Activated CD8-positive, alpha-beta memory T cell treated with anti-CD3 and anti-CD28 coated beads for 1 hour (primary cell): Measurements from ENCODE around the gene SSX2B.
"Not testable (repeated sequence)": the region's sequence is repeated elsewhere in the genome, so short reads cannot be mapped to it uniquely, and the experiment has no call there.

Experiments
- DNase-seq, 2 donors: peaks; one replicate each; pipeline ENCODE4 v3.0.0-alpha.2; 2020; ENCODE audit warnings: low read depth in 1 of 2; ENCODE audit errors: extremely low read depth in 1 of 2

Gene SSX2B, protein sequence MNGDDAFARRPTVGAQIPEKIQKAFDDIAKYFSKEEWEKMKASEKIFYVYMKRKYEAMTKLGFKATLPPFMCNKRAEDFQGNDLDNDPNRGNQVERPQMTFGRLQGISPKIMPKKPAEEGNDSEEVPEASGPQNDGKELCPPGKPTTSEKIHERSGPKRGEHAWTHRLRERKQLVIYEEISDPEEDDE

DNA sequence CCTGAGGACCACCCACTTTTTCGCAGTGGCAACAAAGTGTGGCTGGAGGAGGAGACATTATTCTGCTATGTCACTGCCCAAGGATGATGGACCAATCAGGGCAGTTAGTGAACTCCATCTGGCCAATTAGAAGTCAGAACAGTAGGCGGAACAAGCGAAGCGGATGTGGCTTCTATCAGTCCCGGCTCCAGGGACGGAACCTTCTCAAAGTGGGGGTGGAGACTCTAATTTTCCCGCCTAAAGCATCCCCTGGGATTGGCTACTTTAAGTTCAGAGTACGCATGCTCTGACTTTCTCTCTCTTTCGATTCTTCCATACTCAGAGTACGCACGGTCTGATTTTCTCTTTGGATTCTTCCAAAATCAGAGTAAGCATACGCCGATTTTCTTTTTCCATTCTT is at the start of gene SSX2B:
SSX2B (plus strand) TSS at position 301 of the 400 bp plus-strand sequence. CDS start 1,429 bp downstream, outside the sequence.
- DNase-seq: not testable (repeated sequence)

DNA sequence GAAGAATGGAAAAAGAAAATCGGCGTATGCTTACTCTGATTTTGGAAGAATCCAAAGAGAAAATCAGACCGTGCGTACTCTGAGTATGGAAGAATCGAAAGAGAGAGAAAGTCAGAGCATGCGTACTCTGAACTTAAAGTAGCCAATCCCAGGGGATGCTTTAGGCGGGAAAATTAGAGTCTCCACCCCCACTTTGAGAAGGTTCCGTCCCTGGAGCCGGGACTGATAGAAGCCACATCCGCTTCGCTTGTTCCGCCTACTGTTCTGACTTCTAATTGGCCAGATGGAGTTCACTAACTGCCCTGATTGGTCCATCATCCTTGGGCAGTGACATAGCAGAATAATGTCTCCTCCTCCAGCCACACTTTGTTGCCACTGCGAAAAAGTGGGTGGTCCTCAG is 44.0 kb upstream of the SSX2B start, which contains the start of gene SSX2:
SSX2 (minus strand) TSS at position 101 of the 400 bp plus-strand sequence. CDS start 1,429 bp downstream, outside the sequence.
- DNase-seq: not testable (repeated sequence)

DNA sequence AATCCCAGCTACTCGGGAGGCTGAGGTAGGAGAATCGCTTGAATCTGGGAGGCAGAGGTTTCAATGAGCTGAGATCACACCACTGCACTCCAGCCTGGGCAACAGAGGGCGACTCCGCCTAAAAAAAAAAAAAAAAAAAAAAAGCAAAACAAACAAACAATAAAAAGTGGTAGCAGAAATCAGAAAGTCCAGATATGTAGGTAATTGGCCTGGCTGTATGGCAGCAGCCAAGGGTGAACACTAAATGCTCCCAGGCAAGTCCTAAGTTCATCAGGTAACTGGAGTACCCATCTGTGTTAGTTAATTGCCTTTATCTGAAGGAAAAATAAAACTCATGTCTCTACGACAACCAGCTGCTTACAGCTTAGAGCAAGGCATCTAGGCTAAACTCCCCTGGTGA is 14.9 kb downstream of the SSX2B start:
- DNase-seq: not testable (repeated sequence)

DNA sequence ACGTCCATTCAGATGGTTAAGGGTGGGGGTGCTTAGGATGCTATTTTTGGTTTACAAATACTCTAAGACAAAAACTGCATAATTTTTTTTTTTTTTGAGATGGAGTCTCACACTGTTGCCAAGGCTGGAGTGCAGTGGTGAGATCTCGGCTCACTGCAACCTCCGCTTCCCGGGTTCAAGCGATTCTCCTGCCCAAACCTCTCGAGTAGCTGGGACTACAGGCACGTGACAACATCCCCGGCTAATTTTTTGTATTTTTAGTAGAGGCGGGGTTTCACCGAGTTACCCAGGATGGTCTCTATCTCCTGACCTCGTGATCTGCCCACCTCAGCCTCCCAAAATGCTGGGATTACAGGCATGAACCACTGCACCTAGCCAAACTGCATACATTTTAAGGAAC is 22.5 kb downstream of the SSX2B start:
- DNase-seq: not testable (repeated sequence)

DNA sequence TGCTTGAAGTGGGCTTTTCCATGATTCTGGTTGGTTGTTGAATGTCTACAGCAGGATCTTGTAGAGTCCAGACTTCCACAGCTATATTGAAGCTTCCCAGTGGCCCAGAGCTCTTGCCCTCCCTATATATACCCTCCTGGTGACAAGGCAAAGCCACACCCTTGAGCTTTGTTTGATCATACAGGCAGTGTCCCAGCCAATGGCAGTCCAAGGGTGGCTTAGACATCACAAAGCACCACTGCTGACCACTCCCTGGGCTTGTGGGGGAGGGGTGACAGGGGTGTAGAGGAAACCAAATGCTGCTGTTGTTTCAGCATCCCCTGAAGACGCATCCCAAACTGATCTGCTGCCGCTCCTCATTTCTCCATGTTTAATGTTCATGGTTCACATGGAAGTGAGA is 46.3 kb downstream of the SSX2B start, which contains the start of gene SPANXN5:
SPANXN5 (minus strand) TSS at position 101 of the 400 bp plus-strand sequence; CDS start at position 22, 79 bp downstream.
- not testable (repeated sequence) for DNase-seq

DNA sequence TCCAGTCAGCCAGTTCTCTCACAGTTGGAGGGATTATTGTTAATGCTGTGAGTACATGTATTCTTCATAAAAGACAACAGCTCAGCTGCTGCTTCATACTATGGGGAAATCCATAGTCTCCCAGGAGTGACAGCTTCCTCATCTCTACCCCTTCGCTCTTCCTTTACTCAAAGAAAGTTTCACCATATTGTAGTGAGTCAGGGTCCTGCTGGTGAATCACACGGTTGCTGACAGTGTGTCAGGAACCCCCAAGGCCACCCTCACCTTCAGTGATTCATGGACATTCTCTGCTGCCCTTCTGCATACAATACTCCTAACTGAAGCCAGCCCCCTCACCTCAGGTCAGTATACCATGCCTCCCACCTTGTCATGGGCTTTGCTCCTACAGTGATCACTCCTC is 53.8 kb downstream of the SSX2B start:
- DNase-seq: not testable (repeated sequence)
